ENCODE data around the gene SRD5A2.
"Not testable (repeated sequence)": the region's sequence is repeated elsewhere in the genome, so short reads cannot be mapped to it uniquely, and the experiment has no call there.

The SRD5A2 gene

GRCh38 chr2:31533036-31533435, 47.7 kb downstream of the SRD5A2 start:
- no peak for DNase-seq (ENCODE audit: low read depth)

GRCh38 chr2:31531101-31531500, 49.6 kb downstream of the SRD5A2 start:
- no peak for DNase-seq (ENCODE audit: low read depth)

GRCh38 chr2:31529256-31529655, 51.5 kb downstream of the SRD5A2 start:
- DNase-seq (ENCODE audit: low read depth) = no peak

GRCh38 chr2:31528823-31529222, 51.9 kb downstream of the SRD5A2 start:
- no peak for DNase-seq (ENCODE audit: low read depth)

- DNase-seq (ENCODE audit: low read depth) = no peak
These were observed 53.6 kb downstream of the SRD5A2 start for GRCh38 chr2:31526946-31527732.

GRCh38 chr2:31525876-31526275, 54.9 kb downstream of the SRD5A2 start:
- no peak for DNase-seq (ENCODE audit: low read depth)

- no peak for DNase-seq (ENCODE audit: low read depth)
These were observed 56.1 kb downstream of the SRD5A2 start for GRCh38 chr2:31524592-31524991.

- DNase-seq (ENCODE audit: low read depth) = peak; percentile 40
These were observed 56.8 kb downstream of the SRD5A2 start for GRCh38 chr2:31523871-31524492.

- DNase-seq (ENCODE audit: low read depth) = no peak
These were observed 58.0 kb downstream of the SRD5A2 start for GRCh38 chr2:31522786-31523185.

- DNase-seq (ENCODE audit: low read depth) = no peak
These were observed 63.1 kb downstream of the SRD5A2 start for GRCh38 chr2:31517442-31518203.

- DNase-seq (ENCODE audit: low read depth) = no peak
These were observed 65.2 kb downstream of the SRD5A2 start for GRCh38 chr2:31515586-31515985.

- DNase-seq (ENCODE audit: low read depth) = no peak
These were observed 67.2 kb downstream of the SRD5A2 start for GRCh38 chr2:31513553-31513952.

- DNase-seq (ENCODE audit: low read depth) = no peak
These were observed 69.4 kb downstream of the SRD5A2 start for GRCh38 chr2:31511376-31511775.

GRCh38 chr2:31505111-31505510, 75.6 kb downstream of the SRD5A2 start:
- DNase-seq (ENCODE audit: low read depth) = no peak

GRCh38 chr2:31504311-31504710, 76.4 kb downstream of the SRD5A2 start:
- DNase-seq (ENCODE audit: low read depth) = no peak

GRCh38 chr2:31496451-31496874, 84.3 kb downstream of the SRD5A2 start:
- DNase-seq (ENCODE audit: low read depth) = not testable (repeated sequence)

GRCh38 chr2:31489339-31489738, 91.4 kb downstream of the SRD5A2 start:
- peak; percentile 13 for DNase-seq (ENCODE audit: low read depth)

GRCh38 chr2:31483246-31483645, 97.5 kb downstream of the SRD5A2 start:
- DNase-seq (ENCODE audit: low read depth) = peak; percentile 5

GRCh38 chr2:31476511-31477180, 104.1 kb downstream of the SRD5A2 start:
- peak; percentile 35 for DNase-seq (ENCODE audit: low read depth)

- peak; percentile 8 for DNase-seq (ENCODE audit: low read depth)
These were observed 105.0 kb downstream of the SRD5A2 start for GRCh38 chr2:31475692-31476091.

GRCh38 chr2:31474296-31474695, 106.4 kb downstream of the SRD5A2 start:
- no peak for DNase-seq (ENCODE audit: low read depth)
